Sciatic nerve (tissue), 2 donors: ENCODE data around the gene CYP4V2. TPM values are rescaled to one million over a fixed set of nuclear protein-coding genes. Genes with fewer than 3 reads are reported as not detected.

Experiments
- ATAC-seq: fragments of 200-7000 bp; cut with Tn5 transposase; one replicate; pipeline ENCODE4 v1.9.1; 2020; ENCODE audit warnings: mild to moderate bottlenecking, moderate library complexity
- DNase-seq: peaks from one replicate; pipeline ENCODE4 v3.0.0-alpha.2; 2020; ENCODE audit warnings: low spot score
- intact Hi-C: fragments of 100-400 bp; cut with DNase I; formaldehyde crosslinking; loops from one replicate; pipeline ENCODE4 v1.14.2; 2022
- total RNA-seq: library from RNA; stranded (reverse); fragmentation: NEBNext Ultra II Directional; extraction: Animal tissue kit (Norgen Biotek cat#: 25700); gene quantifications from one replicate; pipeline ENCODE4 v1.2.1, GENCODE V29; 2021
- donor health status: DM: no; HTN: no; CAD: no.
- donor health status: DM: no; HTN: no; CAD: no.

CYP4V2 gene
- total RNA-seq, 1 donor from 2014 or later = 42.0 TPM

DNA sequence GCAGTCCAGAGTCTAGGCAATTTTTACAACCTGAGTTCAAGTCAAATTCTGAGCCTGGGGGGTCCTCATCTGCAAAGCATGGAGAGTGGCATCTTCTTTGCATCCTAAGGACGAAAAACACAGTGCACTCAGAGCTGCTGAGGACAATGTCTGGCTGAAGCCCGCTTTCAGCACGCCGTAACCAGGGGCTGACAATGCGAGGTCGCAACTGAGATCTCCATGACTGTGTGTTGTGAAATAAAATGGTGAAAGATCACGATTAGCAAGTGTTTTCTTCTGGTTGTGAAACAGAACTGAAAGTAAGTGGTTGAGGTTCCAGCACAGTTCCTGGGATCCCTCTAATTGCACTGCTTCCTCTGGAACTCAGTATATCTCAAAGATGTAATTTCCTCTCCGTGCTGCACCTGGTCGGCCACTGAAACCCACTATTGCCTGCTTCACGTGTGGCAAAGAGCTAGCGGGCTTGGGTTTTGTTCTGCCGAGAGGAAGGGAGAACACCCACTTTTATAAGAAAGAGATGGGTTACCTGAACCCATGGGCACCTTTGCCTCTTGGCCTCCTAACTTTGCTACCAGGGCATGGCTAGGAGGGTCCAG is 66.9 kb downstream of the CYP4V2 start:
- intact Hi-C loops = no loop called here
- DNase-seq (no peak), ATAC-seq (no peak)

DNA sequence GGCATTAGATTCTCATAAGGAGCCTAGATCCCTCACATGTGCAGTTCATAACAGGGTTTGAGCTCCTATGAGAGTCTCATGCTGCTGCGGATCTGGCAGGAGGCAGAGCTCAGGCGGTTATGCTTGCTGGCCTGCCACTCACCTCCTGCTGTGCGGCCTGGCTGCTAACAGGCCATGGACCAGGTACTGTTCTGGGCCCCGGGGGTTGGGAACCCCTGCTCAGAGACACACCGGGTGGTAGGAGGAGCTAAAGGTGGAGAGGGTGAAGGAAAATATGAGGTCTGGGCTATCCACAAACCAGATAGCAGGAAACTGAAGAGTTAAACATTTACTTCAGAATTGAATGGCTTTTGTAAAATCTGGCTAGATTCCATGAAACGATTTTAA is 68.7 kb downstream of the CYP4V2 start:
- ATAC-seq (no peak), DNase-seq (no peak)
- intact Hi-C loops = no loop called here

Other genes with a start within 250 kb of the CYP4V2 start
- 15.2 TPM for gene TLR3, start 122.4 kb upstream of the CYP4V2 start, total RNA-seq
- gene FAM149A, start 86.9 kb upstream of the CYP4V2 start, total RNA-seq = 17.2 TPM
- 1.1 TPM for gene KLKB1, start 35.9 kb downstream of the CYP4V2 start, total RNA-seq
- not detected for gene F11, start 74.6 kb downstream of the CYP4V2 start, total RNA-seq